ENCODE data around the gene SETMAR. TPM values are rescaled to one million over a fixed set of nuclear protein-coding genes. Genes with fewer than 3 reads are reported as not detected.

The SETMAR gene
- total RNA-seq, 1 experiment from 2014 or later, result 9.4 TPM

GRCh38 chr3:4310971-4311370 is 7.8 kb downstream of the SETMAR start:
- no TSS peak for BruUV-seq (replicated peaks)
- Histone ChIP-seq H3K9me2 (ENCODE audit: insufficient read depth) (no peaks in the 10 kb centered on the region), H2AFZ (ENCODE audit: low read depth, low read length, poor library complexity, severe bottlenecking) (no peak overlapping the region), H3K27ac (ENCODE audit: low read depth, low read length) (no peak overlapping the region), H4K20me1 (ENCODE audit: insufficient read depth) (no peaks in the 10 kb centered on the region), H3K9me3 (ENCODE audit: control insufficient read depth in 1 of 2, insufficient read depth in 1 of 2, low read depth in 1 of 2, low read length in 2 of 2) (no peaks in the 10 kb centered on the region), H3K4me2 (ENCODE audit: low read length) (no peak overlapping the region), H3K9ac (ENCODE audit: low read length) (no peak overlapping the region), H3K36me3 (ENCODE audit: control insufficient read depth in 1 of 2, insufficient read depth in 2 of 2, low read length in 2 of 2) (no peaks in the 10 kb centered on the region; a peak in 1 of 4 replicates), H3K4me3 (replicated peaks in 1 of 2; ENCODE audit: low read depth in 1 of 2, low read length in 2 of 2) (no peak overlapping the region), H3K79me2 (ENCODE audit: insufficient read depth, low read length) (no peaks in the 10 kb centered on the region), H3K27me3 (ENCODE audit: insufficient read depth, low read length) (no peaks in the 10 kb centered on the region), H3K4me1 (ENCODE audit: control insufficient read depth in 1 of 2, insufficient read depth in 2 of 2, low read length in 2 of 2) (no peaks in the 10 kb centered on the region)
- CTCF ChIA-PET, result no interaction called here
- RAD21 ChIA-PET (ENCODE audit: low non-redundant PET in 1 of 2, low total read pairs in 2 of 2, uncharacterized antibody in 2 of 2, unreplicated experiment in 2 of 2), result no interaction called here
- intact Hi-C loops (cut with micrococcal nuclease), result no loop called here
- ATAC-seq (no peak), DNase-seq (ENCODE audit: low read depth, low spot score) (no peak)
- TF ChIP-seq, protein P1, sequence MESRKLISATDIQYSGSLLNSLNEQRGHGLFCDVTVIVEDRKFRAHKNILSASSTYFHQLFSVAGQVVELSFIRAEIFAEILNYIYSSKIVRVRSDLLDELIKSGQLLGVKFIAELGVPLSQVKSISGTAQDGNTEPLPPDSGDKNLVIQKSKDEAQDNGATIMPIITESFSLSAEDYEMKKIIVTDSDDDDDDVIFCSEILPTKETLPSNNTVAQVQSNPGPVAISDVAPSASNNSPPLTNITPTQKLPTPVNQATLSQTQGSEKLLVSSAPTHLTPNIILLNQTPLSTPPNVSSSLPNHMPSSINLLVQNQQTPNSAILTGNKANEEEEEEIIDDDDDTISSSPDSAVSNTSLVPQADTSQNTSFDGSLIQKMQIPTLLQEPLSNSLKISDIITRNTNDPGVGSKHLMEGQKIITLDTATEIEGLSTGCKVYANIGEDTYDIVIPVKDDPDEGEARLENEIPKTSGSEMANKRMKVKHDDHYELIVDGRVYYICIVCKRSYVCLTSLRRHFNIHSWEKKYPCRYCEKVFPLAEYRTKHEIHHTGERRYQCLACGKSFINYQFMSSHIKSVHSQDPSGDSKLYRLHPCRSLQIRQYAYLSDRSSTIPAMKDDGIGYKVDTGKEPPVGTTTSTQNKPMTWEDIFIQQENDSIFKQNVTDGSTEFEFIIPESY (IDR thresholded peaks at IDR 0.05; ENCODE audit: extremely low read depth, insufficient replicate concordance, low read length), result no peak
- TF ChIP-seq SIN3A (IDR thresholded peaks at IDR 0.05; ENCODE audit: low read depth), result no peak
- no peak for TF ChIP-seq MAX (IDR thresholded peaks at IDR 0.05)
- no peak for TF ChIP-seq EGR1 (IDR thresholded peaks at IDR 0.05; ENCODE audit: low read depth)
- TF ChIP-seq REST (IDR thresholded peaks at IDR 0.05; ENCODE audit: low read depth), result no peak
- TF ChIP-seq TCF7L2 (IDR thresholded peaks at IDR 0.05; ENCODE audit: borderline replicate concordance, extremely low read depth, insufficient read depth, insufficient read length), result no peak
- TF ChIP-seq CBX3 (IDR thresholded peaks at IDR 0.05; ENCODE audit: low read depth), result no peak
- TF ChIP-seq CEBPB (IDR thresholded peaks at IDR 0.05; ENCODE audit: low read depth), result no peak
- no peak for TF ChIP-seq RAD21 (IDR thresholded peaks at IDR 0.05; ENCODE audit: low read depth)
- TF ChIP-seq ATF3 (IDR thresholded peaks at IDR 0.05), result no peak
- no peak for TF ChIP-seq EZH2phosphoT487 (IDR thresholded peaks at IDR 0.05; ENCODE audit: borderline replicate concordance)
- TF ChIP-seq ZFX (IDR thresholded peaks at IDR 0.05), result no peak
- no peak for TF ChIP-seq ELF1 (IDR thresholded peaks at IDR 0.05; ENCODE audit: borderline replicate concordance, low read depth)
- TF ChIP-seq SRF (IDR thresholded peaks at IDR 0.05; ENCODE audit: low read depth), result no peak
- TF ChIP-seq, protein P2, sequence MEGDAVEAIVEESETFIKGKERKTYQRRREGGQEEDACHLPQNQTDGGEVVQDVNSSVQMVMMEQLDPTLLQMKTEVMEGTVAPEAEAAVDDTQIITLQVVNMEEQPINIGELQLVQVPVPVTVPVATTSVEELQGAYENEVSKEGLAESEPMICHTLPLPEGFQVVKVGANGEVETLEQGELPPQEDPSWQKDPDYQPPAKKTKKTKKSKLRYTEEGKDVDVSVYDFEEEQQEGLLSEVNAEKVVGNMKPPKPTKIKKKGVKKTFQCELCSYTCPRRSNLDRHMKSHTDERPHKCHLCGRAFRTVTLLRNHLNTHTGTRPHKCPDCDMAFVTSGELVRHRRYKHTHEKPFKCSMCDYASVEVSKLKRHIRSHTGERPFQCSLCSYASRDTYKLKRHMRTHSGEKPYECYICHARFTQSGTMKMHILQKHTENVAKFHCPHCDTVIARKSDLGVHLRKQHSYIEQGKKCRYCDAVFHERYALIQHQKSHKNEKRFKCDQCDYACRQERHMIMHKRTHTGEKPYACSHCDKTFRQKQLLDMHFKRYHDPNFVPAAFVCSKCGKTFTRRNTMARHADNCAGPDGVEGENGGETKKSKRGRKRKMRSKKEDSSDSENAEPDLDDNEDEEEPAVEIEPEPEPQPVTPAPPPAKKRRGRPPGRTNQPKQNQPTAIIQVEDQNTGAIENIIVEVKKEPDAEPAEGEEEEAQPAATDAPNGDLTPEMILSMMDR (IDR thresholded peaks at IDR 0.05 in 2 of 3, conservative IDR thresholded peaks at IDR 0.05 in 1 of 3; ENCODE audit: borderline replicate concordance in 1 of 3, insufficient read depth in 1 of 3, low read depth in 2 of 3, low read length in 2 of 3), result no peak
- POLR2A ChIA-PET, result no interaction called here
